NOMO-1 (cell line): ENCODE results near the gene RAC3.

ENCODE experiments used
- DNase-seq, 2 experiments: peaks; one replicate each; lab custom pipeline; 2025; ENCODE audit not compliant: unreplicated experiment in 2 of 2; lab: John Stamatoyannopoulos, UW

Gene RAC3

DNA sequence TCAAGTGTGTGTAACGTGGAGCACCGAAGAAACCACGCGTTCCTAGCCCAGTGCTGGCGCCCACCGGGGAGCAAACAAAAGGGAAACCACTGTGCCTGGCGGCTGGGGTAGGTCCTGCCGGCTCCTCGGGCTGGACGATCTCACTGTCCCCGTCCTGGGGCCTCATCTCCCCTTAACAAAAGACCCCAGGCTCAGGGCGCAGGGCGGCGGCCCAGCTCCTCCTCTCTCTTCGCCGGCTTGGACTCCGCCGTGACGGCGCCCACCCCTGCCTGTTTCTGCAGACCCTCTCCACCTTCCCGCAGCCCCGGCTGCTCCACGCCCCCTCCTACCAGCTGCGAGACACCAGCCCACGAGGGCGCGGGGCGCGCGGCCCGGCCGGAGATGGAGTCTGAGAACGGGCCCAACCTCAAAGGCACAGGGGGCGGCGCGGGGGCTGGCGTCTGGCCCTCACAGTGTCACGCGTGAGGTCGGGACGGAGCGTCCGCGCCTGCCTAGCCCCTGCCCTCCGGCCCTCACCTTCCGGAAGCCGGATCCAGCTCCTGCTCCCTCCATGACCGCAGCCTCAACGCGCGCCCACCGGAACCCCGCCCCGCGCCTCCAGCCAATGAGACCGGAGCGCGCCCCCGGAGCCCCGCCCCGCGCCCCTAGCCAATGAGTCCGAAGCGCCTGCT lies 9.0 kb upstream of the RAC3 start, which contains the start of gene CENPX:
Gene CENPX (minus strand): TSS at position 569 of the 671 bp plus-strand sequence. CDS start 17 bp downstream, at position 552.
- DNase-seq = no peak

DNA sequence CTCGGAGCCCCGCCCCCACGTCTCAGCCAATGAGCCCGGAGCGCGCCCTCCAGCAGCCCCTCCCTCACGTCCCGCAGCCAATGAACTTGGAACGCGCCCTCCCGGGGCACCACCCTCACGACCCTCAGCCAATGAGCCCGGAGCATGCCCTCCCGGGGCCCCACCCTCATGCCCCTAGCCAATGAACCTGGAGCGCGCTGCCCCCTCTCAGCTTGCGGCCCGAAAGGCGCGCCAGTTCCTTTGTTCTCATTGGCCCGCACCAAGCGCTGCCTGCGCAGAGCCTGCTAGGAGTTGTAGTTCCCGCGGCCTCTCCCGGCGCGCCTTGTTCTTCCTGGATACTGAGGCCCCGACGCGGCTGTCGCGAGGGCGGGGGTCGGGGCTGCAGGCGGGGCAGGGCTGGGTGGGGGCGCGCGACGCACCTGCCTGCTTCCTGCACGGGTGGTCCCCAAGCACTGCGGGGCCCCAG lies 8.5 kb upstream of the RAC3 start, which contains the start of gene LRRC45:
Gene LRRC45 (plus strand): TSS at position 325 of the 466 bp plus-strand sequence. CDS start 339 bp downstream, outside the sequence.
- DNase-seq = peak; percentile 99 to 100

DNA sequence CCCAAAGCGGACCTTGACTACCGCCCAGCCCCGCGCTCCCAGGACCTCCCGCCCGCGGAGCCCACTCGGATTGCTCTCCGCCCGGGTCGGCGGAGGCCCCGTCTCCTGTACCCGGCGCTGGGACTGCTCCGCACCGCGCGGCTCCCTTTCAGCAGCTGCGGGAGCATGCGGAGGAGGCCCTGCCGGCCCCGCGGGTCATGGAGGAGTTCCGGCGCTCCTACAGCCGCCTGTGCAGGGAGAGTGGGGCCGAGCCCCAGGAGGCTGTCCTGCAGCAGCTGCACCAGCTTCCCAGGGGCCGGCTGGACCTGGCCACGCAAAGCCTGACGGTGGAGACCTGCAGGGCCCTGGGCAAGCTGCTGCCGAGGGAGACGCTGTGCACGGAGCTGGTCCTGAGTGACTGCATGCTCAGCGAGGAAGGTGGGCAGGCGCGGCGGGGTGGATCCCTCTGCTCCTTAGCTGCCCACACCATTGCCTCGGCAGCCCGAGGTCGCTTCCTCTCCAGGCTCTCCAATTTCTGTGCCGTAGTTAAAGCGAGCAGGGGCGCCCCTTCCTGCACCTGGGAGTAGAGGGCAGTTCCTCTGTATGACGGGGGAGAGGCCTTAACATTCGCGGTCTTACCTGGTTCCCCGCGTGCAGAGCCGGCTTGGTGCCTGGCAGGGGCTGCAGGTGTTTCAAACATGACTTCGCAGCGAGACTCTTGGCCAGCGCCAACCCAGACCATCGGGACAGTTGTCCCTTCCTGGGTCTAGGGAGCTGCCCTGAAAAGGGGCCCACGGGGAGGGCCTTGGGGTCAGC lies 7.8 kb upstream of the RAC3 start:
- DNase-seq = peak; percentile 38 to 43

DNA sequence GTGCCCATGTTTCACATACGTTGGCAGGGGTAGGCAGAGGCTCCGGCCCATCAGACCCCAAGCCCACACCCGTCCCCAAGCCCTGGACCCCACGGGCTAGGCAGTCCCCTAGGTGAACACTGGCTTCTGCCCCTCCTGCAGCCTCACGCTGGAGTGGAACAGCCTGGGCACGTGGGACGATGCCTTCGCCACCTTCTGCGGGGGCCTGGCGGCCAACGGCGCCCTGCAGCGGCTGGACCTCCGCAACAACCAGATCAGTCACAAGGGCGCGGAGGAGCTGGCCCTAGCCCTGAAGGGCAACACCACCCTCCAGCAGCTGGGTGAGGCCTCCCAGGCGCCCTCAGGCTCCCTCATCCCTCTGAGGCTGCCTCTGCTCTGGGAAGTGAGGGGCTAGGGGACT lies 6.6 kb upstream of the RAC3 start:
- no peak for DNase-seq

DNA sequence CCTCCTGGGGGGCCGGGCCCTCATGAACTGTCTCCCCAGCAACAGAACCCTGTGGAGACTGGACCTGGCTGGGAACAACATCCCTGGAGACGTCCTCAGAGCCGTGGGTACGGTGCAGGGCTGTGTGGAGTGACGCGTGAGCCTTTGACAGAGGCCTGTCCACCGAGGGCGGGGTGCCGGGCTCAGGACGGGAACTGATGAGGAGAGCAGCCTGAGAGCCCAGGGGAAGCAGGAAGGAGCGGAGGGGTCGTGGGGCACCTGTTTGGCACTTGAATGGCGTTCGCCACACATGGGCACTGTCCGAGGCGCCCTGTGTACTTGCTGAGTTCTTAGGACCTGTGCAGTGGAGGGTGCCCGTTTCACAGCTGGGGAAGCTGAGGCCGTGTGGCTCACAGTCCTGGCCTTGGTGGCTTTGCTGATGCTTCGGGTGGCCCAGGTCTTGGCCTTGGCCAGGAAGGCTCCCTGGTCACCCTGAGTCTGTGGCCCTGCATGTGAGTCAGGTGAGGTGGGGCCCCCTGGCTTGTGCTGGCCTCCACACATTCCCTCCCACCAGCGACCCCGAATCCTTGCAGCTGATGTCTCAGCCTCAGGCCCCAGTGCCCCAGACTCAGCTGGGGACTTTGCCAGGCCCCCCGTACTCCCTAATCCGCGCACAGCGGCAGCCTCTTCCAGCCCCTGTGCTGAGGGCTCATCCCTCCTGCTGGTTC lies 5.9 kb upstream of the RAC3 start:
- DNase-seq = no peak

DNA sequence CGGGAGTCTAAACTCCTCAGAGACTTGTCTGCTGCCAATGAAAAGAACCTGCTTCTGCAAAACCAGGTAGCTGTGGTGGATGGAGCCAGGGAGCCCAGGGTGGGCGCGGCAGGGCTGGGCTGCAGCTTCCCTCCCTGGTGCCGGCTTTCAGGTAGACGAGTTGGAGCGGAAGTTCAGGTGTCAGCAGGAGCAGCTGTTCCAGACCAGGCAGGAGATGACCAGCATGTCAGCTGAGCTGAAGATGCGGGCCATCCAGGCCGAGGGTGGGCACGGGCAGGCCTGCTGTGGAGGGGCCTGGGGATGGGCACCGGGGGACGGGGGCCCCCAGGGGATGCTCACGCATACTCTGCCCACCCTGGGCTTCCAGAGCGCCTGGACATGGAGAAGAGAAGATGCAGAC lies 3.2 kb upstream of the RAC3 start:
- DNase-seq = no peak

DNA sequence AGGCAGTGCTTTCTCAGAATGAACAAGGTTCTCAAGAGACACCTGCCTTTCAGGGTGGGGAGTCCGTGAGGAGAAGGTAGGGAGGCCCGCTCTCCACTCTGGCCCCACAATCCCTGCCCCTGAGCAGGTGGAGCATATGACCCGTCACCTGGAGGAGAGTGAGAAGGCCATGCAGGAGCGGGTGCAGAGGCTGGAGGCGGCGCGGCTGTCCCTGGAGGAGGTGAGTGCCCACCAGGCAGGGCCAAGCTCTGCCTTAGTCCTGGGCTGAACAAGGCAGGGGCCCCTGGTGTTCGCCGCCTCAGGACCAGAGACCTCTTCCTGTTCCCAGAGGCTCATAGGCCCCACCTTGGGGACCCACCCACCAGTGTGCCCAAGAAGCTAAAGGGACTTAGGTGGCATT lies 2.5 kb upstream of the RAC3 start:
- DNase-seq = no peak

DNA sequence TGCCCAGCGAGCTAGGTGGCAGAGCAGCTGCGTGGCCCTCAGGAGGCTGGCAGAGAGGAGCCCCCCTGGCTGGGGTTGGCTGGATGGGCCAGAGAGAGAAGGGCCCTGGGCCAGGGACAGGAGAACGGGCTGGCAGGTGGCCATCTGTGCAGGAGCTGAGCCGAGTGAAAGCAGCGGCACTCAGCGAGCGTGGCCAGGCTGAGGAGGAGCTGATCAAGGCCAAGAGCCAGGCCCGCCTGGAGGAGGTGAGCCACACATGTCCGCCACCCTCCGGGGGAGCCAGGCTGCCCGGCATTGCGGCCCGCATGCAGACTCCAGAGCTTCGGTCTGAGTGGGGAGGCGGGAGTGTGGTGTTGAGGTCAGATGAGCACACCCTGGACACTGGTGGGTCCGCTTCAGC lies 2.1 kb upstream of the RAC3 start:
- no peak for DNase-seq

DNA sequence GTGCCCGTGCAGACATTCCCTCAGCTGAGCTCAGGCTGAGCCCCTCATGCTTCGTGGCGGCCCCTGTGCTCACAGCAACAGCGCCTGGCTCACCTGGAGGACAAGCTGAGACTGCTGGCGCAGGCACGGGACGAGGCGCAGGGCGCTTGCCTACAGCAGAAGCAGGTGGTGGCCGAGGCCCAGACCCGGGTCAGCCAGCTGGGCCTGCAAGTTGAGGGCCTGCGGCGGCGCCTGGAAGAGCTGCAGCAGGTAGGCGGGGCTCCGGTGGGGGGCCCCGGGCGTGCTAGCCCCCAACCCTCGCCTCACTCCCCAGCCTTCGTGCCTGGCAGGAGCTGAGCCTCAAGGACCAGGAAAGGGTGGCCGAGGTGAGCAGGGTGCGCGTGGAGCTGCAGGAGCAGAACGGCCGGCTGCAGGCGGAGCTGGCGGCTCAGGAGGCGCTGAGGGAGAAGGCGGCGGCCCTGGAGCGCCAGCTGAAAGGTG lies 1.4 kb upstream of the RAC3 start:
- no peak for DNase-seq

DNA sequence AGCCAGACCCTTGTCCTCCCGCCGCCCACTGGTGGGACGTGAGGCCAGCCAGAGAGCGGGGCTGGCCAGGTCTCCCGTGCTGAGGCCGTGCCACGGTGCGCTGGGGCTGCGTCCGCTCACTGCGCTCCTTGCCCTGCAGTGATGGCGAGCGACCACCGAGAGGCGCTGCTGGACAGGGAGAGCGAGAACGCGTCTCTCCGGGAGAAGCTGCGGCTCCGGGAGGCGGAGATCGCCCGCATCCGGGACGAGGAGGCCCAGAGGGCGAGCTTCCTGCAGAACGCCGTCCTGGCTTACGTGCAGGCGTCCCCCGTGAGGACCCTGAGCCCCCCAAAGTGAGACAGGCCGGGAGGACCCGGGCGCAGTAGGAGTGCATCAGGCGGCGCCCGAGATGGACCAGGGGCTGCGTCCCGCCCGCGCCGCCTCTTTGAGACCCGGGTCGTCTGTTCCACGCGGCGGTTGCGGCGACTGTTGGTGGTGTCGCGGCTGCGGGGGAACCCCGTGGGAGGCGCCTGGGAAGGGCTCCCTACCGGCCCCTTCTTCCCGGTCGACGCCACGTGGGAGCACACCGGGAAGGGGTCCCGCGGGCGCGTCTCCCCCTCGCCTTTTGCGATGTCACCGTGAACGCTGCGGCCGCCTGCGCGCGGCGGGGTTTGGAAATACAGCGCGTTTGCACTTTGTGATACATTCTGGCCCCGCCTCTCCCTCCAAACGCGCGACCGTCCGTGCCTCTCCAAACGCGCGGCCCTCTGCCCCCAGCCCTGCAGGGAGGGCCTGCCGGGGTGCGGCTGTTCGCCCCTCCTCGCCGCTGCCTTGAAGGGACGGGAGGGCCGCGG lies 792 bp upstream of the RAC3 start:
- DNase-seq = peak; percentile 76 to 85

DNA sequence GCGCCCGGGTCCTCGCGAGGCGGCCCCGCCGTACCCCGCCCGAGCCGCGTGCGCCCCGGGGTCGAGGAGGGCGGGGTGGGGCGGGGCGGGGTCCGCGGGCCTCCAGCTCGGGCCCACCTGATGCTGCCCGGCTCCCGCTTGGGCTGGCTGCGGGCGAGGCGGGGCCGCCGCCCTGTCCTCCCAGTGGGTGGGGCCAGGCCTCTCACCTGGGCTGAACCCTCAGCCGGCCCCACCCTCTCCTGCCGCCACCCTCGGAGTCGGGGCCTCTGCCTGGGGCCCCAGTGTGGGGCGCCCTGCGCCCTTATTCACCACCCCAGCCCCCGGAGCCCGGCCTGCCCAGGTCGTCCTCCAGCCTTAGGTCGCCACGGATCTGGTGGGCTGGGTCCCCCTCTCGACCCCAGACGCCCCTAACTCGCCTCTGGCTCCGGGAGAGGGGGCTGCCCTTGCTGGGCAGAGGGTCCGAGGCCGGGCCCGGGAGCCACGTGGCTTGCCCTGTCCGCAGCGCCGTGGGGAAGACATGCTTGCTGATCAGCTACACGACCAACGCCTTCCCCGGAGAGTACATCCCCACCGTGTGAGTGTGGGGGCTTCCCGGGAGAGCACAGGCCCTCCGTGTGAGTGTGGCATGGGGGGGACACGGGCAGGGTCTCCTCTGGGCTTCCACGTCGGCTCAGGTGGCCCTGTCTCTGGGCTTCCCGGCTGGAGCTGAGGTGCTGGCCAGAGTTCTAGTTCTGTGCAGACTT lies 578 bp downstream of the RAC3 start:
- no peak for DNase-seq

DNA sequence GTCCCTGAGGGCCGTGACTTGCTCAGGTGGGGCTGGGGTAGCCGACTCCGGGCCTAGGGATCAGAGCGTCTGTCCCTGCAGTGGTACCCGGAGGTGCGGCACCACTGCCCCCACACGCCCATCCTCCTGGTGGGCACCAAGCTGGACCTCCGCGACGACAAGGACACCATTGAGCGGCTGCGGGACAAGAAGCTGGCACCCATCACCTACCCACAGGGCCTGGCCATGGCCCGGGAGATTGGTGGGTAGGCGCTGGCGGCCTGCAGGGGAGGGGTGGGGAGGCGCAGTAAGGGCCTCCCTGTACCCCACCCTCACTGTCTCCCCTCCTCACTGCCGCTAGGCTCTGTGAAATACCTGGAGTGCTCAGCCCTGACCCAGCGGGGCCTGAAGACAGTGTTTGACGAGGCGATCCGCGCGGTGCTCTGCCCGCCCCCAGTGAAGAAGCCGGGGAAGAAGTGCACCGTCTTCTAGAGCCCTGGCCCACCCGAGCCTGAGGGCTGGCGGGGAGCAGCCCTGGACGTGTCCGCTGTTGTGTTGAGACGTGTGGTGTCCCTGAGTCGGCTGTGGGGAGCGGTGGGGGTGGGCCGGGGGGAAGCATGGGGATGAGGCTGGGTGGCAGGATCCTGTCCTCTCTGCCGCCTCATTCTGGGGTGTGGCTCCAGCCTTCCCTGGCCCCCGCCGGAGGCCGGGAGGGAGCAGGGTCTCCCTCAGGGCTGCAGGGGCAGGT lies 2.0 kb downstream of the RAC3 start:
- no peak for DNase-seq

DNA sequence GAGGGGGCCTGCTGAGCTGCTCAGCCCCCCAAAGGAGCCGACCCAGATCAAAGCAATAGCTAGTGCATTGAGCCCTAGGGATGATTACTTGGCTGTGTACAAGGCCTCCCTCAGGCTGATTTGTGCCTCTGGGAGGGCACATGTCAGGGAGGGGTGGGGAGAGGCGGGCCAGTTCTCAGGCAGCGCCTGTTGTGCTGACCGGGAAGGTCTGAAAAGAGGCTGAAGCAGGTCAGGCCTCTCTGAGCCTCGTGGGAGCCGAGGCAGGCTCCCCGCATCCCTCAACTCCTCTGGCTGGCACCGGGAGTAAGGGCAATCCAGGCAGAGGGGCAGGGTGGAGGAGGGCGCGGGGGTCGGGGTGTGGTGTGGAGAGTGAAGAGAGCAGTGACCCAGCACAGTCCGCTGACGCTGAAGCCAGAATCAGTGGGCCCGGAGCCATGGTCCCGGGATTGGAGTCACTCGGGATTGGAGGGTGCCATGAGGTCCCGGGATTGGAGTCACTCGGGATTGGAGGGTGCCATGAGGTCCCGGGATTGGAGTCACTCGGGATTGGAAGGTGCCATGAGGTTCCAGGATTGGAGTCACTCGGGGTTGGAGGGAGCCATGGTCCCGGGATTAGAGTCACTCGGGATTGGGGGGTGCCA lies 3.0 kb downstream of the RAC3 start:
- no peak for DNase-seq

DNA sequence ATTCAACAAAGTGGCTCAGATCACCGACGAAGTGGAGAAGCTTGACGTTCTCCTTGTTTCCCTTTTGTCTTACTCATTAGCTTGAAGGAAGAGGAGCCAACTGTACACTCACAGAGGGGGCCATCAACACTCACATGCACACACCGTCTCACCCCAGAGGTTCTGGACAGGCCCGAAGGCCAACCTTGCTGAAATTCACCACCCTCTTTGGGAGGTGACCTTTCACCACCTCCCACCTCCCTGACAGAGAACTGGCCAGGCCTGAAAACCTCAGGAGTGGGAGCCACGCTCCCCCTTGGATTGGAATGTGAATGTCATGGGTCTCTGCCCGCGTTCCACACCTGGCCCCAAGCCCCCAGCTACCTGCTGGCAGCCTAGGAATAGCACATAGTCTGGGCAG lies 4.0 kb downstream of the RAC3 start:
- DNase-seq = no peak

DNA sequence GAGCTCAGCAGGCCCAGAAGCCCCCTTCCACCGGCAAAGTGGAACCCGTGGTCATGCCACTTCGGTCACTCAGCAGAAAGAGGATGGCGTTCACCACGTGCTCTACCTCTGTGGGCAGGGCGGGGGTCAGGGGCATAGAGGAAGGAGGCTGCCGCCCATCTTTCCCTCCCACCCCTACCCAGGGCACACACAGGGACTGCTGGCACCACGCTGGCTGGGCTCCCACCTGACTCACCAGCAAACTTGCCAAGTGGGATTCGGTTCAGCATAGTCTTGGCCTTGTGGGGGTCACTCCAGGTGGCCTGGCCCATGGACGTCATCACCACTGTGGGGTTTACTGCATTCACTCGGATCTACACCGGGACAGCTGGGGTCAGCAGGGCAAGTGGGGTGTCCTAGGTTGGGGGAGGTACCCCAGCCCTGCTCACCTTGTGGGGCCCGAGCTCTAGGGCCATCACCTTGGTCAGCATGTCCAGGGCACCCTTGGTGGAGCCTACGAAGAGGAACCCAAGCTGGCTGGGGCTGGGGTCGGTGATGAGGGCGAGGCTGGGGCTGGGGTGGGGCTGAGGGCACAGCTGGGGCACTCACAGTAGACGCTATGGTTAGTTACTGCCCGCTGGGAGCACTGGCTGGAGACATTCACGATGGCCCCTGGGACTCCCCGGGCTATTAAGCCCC lies 4.6 kb downstream of the RAC3 start:
- no peak for DNase-seq

DNA sequence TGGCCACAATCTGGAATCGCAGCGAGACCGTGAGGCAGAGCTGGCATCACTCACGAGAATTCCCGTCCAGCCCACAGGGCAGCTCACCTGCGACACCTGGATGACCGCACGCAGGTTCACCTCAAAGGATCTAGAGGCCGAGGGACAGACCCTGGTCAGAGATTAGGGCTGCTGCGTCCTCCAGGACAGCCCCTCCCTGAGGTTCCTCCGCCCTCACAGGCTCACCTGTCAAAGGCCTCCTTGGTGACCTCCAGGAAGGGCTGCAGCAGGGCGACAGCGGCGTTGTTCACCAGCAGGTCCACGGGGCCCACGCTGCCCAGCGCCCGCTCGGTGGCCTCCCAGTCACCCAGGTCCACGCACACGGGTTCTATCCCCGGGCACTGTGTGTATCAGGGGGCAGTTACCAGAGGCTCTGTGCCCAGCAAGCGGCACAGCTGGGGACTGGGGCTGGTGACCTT lies 5.2 kb downstream of the RAC3 start:
- no peak for DNase-seq

DNA sequence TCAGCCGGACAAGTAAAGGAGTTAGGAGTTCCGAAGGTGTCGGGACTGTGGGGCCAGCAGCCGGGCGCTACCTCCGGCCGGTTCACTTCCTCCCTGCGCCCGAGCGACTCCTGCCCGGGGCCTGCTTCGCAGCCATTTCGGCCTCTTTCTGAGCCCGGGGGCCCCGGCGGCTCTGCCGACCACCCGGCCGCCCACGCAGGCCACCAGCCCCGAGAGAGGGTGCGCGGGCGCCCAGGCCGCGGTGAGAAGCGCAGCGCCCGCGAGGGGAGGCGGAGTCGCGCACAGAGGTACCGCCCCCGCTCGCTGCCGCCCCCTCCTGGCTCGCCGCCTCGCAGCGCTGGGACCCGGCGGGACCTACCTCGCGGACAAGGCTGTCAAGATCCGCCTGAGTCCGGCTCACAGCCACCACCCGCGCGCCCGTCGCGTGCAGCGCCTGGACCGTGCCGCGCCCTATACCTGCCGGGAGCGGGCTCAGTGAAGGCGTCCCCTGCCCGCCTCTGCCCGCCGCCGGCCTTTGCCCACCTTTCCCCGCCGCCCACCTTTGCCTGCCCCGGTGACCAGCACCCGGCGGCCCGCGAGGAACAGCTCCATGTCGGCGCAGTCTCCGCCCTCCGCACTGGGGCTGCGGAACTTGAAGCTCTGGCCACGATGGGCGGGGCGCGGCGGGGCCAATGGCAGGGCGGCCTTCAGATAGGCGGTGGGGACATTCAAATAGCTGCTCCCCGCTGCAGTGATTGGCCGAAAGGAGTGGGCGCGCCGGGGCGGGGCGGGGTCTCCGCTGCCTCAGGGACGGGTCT lies 5.8 kb downstream of the RAC3 start, which contains the start of gene DCXR:
Gene DCXR (minus strand): TSS at position 606 of the 797 bp plus-strand sequence. CDS start 15 bp downstream, at position 591.
- peak; percentile 95 to 99 for DNase-seq
